Activated CD4-positive, alpha-beta T cell treated with anti-CD3 and anti-CD28 coated beads, Interleukin-2, amount 50 U/mL, for 16 hours (primary cell): Measurements from ENCODE around the gene RAB7B.

Experiments used
- DNase-seq: peaks from one replicate; pipeline ENCODE4 v3.0.0-alpha.2; 2020

RAB7B gene

DNA sequence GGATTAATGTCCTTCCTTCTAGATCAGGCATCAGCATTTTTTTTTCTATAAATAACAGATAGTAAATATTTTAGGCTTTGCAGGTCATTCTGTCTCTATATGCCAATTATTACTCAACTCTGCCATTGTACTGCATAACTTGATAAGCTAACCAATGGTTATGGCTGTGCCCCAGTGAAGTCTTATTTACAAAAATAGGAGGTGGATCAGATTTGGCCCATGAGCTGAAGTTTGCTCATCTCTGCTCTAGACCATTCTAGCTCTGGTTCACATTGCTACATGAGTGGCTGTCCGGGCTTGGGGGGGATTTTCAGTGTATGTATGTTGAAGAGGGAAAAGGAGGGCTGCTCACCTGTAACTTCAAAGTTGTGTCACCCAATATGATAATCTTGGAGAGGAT, 10.1 kb downstream of the RAB7B start:
- DNase-seq, result no peak

- DNase-seq, result no peak
Measured at GRCh38 chr1:205992218-205992882, 10.8 kb downstream of the RAB7B start.

DNA sequence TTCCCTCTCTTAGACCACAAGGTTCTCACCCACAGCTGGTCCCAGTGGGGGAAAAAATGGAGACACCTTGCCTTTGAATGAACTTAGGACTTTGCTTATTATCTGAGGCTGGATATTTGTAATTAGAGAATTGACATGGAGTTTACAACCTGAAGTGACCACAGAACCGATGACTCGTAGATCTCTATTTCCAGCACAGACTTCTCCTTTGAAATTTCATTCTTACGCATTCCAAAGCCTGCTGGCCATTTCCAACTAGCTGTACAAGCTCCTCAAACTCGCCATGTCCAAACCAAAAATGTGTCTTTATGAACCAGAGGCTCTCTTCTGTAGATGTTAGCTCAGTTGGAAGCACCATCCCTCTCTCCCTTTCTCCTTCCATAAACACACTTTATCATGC, 12.0 kb downstream of the RAB7B start:
- no peak for DNase-seq

DNA sequence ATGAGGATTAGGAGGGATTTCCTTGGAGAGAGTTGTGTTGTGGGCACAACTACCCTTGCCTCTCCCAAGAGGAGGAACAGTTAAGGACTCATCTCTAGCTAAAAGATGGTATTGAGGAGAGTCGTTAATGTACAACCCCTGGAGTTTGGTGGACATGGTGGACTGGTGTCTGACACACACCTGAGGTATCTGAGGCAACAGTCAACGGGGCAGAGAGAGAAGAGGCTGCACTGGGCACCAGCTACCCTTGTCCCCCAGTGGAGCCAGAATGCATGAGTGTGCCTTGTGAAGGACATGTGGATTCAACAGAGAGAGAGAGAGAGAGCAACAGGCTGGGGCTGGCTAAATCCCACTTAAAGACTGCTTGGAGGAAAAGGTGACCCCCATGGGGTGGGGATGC, 13.0 kb downstream of the RAB7B start:
- no peak for DNase-seq

DNA sequence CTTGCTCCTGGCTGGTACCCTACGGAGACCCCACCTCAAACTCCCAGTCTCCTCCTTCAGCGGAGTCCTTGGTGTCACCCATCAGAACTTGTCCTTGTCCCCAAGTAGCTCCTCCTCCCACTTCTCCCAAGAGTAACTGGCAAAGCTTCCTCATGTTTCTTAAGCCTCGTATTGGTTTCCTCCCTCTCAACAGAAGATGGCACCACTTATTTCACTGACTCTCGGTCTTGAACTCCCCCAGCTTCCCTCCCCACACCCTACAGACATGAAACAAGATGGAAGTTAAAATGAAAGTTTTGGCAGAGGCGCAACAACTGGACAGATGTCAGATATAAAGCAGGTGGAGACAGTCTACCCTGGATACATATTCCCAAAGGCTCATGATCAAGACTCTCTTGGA, 13.4 kb downstream of the RAB7B start:
- no peak for DNase-seq

- no peak for DNase-seq
Measured at GRCh38 chr1:205988585-205988995, 14.6 kb downstream of the RAB7B start.

GRCh38 chr1:205986861-205987260, 16.3 kb downstream of the RAB7B start:
- DNase-seq, result no peak

DNA sequence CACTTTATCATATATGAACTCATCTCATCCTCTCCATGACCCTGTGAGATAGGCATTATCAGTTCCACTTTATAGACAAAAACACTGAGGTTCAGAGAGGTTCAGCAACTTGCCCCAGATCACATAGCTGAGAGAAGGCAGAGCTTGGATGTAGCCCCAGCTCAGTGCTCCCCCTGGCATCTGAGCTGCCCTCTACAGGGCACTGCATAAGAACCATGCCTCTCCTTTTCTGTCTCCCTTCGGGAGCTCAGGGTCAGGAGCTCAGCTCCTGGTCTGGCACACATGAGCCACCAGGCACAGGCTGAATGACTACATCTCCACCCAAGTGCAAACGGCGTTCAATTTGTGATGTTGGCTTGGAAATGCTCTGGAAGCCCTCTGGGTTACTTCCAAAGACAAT, 16.9 kb downstream of the RAB7B start:
- DNase-seq, result no peak

DNA sequence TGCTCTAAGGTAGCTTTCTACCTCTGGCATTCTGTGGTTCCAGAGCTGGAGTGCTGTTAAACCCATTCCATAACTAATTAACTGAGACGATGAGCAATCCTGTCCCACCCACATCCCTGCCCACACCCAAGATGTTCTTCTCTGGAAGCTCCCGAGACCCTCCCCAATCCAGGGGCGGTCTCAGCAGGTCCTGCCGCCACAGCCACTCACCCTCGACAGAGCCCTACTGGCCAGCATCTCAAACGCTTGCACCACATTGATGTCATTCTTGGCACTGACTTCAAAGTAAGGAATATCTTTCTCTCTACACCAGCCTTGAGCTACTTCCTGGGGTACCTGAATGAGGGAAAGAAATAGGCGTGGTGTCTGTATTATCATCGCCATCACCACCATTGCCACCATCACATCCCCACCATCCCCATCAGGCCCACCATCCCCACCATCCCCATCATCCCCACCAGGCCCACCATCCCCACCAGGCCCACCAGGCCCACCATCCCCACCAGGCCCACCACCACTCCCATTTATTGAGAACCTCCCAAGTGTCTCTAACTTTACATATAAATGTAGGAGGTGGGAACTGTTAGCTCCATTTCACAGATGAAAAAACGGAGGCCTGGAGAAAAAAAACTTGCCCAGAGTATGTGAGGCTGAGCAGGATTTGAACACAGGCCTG, 17.7 kb downstream of the RAB7B start:
- DNase-seq, result no peak

- DNase-seq, result peak; percentile 23
Measured at GRCh38 chr1:205983925-205984725, 19.1 kb downstream of the RAB7B start.

- DNase-seq, result no peak
Measured at GRCh38 chr1:205981257-205981656, 21.9 kb downstream of the RAB7B start.

GRCh38 chr1:205980237-205980870, 22.8 kb downstream of the RAB7B start:
- no peak for DNase-seq

GRCh38 chr1:205979301-205979700, 23.9 kb downstream of the RAB7B start:
- no peak for DNase-seq

GRCh38 chr1:205978676-205979075, 24.5 kb downstream of the RAB7B start:
- no peak for DNase-seq

DNA sequence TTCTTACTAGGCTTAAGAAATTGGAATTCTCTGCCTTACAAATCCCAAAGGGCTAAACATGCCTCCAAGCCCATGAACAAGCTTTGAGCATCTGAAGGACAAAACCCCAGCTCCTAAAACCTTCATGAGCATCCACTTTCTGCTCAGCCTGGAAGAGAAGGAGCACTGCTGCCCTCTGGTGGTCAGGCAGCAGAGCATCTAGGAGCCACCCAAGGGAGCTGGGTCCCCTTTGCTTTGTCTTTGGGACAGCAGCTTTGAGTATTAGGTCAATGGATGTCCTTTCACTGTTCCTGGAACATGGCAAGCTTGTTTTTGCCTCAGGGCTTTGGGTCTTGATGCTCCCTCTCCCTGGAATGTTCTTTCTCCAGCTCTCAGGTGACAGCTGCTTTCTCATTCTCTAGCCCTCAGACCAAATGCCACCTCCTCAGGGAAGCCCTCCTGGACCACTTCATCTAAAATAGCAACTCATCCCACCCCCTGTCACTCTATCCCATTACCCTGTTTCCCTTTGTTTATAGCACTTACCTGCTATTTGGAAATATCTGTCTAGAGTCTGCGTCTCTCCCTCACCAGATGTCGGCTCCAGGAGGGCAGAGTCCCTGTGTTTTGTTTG, 25.7 kb downstream of the RAB7B start:
- peak; percentile 79 for DNase-seq

DNA sequence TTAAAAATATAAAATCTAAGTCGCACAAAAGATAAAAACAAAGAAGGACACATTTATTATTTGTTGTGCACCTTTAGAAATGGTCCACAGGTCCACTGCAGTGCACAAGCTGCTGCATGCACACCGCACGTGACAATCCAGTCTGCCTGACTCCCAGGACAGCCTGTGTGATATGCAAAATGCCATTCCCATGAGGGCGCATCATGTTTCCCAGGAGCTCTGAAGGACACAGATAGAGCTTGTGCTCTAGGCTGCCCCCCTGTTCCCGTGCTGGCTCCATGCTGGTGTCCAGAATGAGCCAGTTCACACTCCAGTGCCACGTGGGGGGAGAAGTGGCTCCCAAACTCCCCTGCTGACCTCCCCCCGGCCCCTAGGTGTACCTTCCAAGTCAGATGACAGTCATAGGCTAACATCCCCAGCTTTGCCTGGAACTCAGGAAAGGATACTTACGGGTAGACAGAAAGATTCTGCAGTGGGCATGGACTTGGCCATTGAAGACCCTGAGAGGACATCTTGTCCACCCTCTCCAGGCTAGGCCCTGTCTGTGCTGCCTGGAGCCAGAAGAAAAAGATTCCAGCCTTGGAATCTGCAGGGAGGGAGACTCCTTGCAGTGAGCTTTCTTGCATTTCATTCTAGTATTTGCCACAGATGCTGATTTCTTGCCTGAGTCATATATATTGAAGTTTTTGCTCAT, 26.3 kb downstream of the RAB7B start:
- DNase-seq, result no peak

GRCh38 chr1:205976036-205976435, 27.2 kb downstream of the RAB7B start:
- DNase-seq, result no peak

DNA sequence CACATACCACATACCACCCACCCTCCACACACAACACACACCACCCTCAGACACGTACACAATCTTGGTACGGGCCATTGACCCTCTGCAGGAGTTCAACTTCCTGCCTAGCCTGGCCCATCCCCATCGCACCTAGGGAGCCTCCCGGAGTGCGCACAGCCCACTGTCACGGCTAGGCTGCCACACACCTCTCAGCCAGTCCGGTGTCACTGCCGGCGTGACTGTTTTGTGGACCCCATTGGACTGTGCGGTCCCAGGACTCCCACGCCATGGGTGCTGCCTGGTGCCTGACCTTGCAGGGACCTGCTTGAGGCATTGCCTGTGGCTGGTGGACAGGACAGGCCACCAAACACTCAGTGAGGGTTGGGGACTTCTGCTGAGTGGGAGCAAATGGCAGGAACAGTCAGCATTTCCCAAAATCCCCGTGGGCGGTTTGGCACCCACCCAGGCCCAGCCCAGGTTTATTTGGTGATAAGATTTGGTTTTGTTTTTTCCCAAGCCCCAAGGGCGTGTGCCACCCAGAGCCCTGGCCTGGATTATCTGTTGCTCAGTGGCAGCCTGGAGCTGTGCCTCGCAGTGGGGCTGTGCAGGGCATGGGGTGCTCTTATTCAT, 27.7 kb downstream of the RAB7B start:
- no peak for DNase-seq

DNA sequence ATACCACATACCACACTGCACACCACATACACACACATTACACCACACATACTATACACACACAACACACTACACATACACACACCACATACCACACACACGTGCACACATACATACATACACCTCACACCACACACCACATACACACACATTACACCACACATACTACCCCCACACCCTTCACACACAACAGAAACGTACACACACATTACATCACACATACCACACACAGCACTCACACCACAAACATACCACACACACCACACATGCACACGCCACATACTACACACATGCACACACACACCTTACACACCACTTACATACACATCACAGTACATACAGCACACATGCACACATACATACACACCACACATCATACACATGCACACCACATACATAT, 28.5 kb downstream of the RAB7B start:
- DNase-seq, result no peak

DNA sequence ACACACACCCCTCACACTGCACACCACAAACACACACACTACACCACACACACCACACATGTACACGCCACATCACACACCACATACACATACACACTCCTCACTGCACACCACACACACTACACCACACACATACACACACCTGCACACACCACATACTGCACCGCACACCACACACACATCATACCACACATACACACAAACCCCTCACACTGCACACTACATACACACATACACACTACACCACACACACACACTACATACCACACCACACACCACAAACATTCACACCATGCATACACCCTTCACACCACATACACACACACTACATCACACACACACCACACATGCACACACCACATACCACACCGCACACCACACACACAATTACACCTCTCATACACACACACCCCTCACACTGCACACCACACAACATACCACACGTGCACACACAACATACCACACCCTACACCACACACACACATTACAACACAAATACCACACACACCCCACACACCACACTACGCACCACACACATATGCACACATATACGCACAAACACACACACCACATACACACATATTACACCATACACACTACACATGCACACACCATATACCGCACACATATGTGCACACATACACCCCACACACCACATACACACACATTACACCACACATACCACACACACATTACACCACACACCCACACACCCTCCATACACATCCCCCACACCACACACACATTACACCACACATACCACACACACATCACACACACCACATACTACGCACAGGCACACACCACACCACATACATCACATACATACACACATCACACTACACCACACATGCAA, 29.6 kb downstream of the RAB7B start:
- no peak for DNase-seq
